GM18909 (cell line): Measurements from ENCODE around the gene TYW5.
A peak's percentile ranks its signal among the peaks of the same experiment; 100 is the strongest.

Experiments used
- ATAC-seq: cut with Tn5 transposase; IDR thresholded peaks from one replicate; pipeline ENCODE4 v1.9.1; 2021; ENCODE audit warnings: mild to moderate bottlenecking; ENCODE audit not compliant: unreplicated experiment, poor library complexity

Gene TYW5, protein sequence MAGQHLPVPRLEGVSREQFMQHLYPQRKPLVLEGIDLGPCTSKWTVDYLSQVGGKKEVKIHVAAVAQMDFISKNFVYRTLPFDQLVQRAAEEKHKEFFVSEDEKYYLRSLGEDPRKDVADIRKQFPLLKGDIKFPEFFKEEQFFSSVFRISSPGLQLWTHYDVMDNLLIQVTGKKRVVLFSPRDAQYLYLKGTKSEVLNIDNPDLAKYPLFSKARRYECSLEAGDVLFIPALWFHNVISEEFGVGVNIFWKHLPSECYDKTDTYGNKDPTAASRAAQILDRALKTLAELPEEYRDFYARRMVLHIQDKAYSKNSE

DNA sequence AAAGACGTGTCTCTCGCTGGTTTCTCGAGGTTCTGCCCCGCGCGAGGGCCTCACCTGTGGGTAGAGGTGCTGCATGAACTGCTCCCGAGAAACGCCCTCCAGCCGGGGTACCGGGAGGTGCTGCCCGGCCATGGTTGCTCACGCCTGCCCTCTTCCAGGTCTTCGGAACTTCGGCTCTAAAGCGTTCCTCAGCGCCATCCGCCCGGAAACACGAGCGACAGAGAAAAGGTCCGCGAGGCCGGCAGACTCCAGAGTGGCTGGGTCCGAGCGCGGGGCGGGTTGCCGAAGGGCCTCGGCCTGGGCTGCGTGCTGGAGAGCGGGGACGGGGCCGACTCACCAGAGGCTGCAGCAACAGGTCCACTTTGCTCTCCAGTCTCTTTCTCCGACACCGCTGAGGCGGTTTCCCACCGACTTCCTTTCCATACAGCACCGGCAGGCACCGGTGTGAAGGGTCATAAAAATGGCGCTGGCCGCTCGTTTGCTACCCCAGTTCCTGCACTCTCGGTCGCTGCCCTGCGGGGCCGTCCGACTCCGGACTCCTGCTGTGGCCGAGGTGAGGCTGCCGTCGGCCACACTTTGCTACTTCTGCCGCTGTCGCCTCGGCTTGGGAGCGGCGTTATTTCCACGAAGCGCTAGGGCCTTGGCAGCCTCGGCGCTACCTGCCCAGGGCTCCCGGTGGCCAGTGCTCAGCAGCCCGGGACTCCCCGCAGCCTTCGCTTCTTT lies at the start of gene TYW5, which contains the start of gene MAIP1:
TSS of gene TYW5 (minus strand) at position 153 of the 723 bp plus-strand sequence. CDS start at position 132, 21 bp downstream.
TSS of gene MAIP1 (plus strand) at position 244 of the 723 bp plus-strand sequence. CDS start at position 461, 217 bp downstream.
- ATAC-seq = peak; percentile 87

GRCh38 chr2:200003444-200003843 lies 48.2 kb upstream of the TYW5 start:
- ATAC-seq = no peak

GRCh38 chr2:200000444-200001163 lies 45.3 kb upstream of the TYW5 start:
- no peak for ATAC-seq

DNA sequence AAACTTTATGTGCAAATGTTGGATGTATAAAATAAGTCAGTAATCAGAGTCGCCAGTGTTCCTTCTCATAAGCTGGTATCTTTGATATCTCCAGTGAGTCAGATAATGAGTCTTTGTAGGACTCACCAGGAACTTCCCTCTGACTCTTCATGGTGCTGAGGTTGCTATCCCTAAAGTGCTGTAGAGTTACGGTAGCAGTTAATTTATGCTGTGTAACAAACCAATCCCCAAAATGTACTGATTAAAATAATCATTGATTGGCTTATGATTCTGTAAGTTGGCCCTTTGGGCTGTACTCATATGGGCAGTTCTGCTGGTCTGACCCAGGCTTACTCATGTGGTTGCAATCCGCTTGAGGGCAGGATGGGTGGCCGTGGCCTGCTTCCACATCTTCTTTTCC lies 43.9 kb upstream of the TYW5 start:
- ATAC-seq = no peak

- no peak for ATAC-seq
Measured at GRCh38 chr2:199997296-199997695, 42.0 kb upstream of the TYW5 start.

DNA sequence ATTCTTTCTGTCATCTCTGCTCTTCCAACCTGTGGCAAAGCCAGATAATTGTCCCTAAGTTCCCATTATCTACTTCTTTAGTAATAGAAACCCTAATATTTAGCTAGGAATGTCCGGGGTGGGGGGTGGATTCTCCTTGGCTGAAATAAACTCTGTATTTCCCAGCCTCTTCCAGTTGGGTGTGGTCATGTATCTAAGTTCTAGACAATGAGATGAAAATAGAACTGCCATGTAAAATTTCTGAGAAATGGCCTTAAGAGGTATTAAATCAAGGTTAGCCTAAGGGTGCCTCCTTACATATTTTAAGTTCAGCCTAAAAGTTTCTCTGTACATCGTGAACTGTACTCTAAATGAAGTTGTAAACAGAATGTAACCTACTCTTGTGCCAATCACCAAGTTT lies 39.6 kb upstream of the TYW5 start:
- ATAC-seq = no peak

DNA sequence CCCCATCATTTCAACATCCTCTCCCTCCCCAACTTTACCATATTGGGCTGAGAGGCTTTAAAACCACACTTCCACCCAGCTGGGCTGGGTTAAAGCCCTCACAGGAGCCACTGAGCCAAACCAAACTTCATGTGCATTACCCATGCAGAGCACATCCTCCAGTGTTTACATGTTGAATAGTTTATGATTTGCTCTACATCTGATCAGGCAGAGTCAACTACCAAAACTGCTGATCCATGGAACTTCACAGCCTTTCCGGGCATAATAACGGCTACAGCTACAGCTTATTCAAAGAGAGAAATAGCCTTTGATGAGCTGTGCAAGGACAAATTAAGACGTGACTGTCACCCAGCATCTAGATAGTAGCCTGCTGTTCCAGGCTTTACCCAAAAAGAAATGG lies 39.1 kb upstream of the TYW5 start:
- no peak for ATAC-seq

- ATAC-seq = no peak
Measured at GRCh38 chr2:199992296-199992695, 37.0 kb upstream of the TYW5 start.

GRCh38 chr2:199991691-199992090 lies 36.4 kb upstream of the TYW5 start:
- ATAC-seq = no peak

DNA sequence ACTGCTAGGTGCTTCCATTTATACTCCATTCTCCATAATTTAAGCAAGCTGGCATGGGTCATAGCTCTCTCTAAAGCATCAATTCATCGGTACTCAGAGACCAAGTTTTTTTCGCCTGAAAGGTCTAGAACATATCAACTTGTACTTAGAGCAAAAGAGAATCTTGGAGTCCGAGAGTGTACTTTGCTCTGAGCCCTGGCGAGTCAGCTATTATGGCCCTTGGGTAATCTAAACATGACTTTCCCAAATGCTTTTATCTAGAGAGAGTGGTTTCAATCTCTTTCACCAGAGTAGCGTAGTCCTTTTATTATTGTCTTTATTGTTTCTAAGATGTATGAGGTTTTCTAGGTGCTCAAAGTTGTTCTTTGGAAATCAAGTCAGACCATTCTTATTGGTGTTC lies 34.5 kb upstream of the TYW5 start:
- ATAC-seq = no peak

GRCh38 chr2:199988151-199988550 lies 32.9 kb upstream of the TYW5 start:
- ATAC-seq = no peak

- ATAC-seq = no peak
Measured at GRCh38 chr2:199987586-199987985, 32.3 kb upstream of the TYW5 start.

- peak; percentile 72 for ATAC-seq
Measured at GRCh38 chr2:199985625-199986207, 30.4 kb upstream of the TYW5 start.

- ATAC-seq = no peak
Measured at GRCh38 chr2:199984755-199985154, 29.5 kb upstream of the TYW5 start.

GRCh38 chr2:199984159-199984558 lies 28.9 kb upstream of the TYW5 start:
- ATAC-seq = no peak

GRCh38 chr2:199983534-199983933 lies 28.2 kb upstream of the TYW5 start:
- no peak for ATAC-seq

DNA sequence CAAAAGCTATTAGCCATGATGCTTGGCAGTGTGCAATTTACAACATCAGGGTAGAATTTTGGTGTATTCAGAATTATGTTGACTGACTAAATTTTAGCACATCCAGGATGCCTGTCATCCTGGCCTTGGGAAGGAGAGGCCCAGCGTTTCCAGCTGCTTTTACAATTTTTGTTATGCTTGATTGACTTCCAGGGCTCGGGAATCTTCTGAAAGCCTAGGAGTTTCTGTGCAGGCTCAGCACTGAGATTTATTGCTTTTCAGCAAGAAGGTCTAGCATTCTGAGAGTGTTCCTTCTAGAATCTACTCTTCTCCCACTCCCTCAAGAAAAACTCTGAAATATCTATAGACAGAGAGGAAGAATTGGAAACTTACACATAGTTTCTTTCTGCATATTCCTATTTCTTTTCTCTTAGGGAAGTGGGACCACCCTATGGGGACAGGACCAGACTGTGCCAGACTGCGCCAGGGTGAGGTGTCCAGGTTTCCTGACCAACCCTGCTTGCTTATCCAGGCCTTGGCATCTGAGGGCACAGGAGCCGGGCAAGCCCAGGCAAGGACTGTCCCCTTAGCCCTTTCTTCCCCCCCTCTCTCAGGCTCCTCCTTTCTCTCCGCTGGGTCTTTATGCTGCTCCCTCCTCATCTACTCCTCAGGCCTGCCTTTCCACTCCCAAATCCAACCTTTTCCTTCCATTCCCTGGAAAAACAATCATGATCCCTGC lies 27.0 kb upstream of the TYW5 start:
- no peak for ATAC-seq

DNA sequence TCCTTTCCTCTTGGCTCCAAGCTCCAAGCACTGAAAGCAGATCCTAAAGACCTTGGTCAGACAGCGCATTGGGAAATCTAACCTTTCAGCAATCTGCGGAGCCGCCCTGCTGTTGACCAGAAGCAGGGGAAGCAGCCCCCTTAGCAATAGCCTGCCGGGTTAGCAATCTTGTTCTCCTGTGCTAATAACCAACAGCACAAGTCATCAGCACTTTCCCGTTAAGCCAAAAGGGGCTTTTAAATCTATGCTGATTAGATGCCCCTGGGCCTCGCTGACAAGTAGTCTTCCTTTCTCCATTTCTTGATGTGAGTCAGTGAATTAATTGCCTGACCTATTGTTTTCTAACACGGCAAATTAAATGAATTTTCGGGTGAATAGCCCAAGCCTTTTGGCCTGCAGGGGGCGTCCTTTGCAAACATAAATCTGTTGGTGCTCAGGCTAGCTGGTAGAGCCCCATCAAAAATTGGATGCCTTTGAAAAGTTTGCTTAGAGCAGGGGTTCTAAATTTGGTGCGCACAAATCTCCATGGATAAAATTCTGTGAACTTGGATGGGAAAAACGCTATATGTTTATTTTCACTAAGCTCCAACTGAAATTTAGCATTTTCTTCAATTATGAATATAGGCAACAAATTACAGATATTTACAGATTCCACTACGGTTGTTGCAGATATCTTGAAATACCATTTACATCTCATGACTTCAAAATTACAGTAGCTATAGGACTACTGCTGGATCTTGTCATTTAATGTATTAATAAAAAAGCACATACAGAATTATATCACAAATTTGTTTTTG lies 24.7 kb upstream of the TYW5 start:
- ATAC-seq = no peak

GRCh38 chr2:199979398-199979797 lies 24.1 kb upstream of the TYW5 start:
- ATAC-seq = no peak
